NT2/D1 (cell line): ENCODE data around the gene CLDND1.

Experiments
- SUZ12 ChIP-seq: IDR thresholded peaks from 2 replicates; pipeline ENCODE4 v1.6.1; 2011; ENCODE audit not compliant: insufficient read length, insufficient read depth; ENCODE audit errors: extremely low read depth
- YY1 ChIP-seq: IDR thresholded peaks from 2 replicates; pipeline ENCODE4 v1.6.1; 2011; ENCODE audit not compliant: insufficient read length, insufficient read depth
- ZNF274 ChIP-seq: IDR thresholded peaks from 2 replicates; pipeline ENCODE4 v1.6.1; 2011; ENCODE audit warnings: mild to moderate bottlenecking, low read depth, low read length

DNA sequence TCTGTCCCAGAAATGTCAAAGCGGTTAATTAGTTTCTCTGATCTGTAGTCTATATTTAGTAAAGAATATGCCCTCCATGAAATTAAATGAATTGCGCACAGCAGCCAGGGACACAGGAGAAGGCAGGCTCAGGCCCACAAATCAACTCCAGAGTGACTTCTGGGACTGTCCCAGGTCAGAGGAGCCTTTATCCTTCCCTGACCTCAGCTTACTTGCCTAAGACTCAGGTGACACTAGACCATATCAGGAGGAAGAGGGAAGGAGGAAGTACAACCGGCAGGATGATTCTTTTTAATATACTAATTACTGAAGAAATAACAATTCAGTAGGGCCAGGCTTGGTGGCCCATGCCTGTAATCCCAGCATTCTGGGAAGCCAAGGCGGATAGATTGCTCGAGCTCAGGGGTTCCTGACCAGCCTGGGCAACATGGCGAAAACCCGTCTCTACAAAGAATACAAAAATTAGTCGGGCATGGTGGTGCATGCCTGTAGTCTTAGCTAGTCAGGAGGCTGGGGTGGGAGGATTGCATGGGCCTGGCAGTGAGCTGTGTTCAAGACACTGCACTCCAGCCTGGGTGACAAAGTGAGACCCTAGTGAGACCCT is 7.3 kb upstream of the CLDND1 start:
- no peak for TF ChIP-seq SUZ12
- no peak for TF ChIP-seq YY1
- TF ChIP-seq ZNF274 = no peak
